Panc1 (cell line): ENCODE data around the gene ATF1. TPM values are rescaled to one million over a fixed set of nuclear protein-coding genes. Genes with fewer than 3 reads are reported as not detected.

ENCODE experiments used
- ATAC-seq: fragments of 200-7000 bp; cut with Tn5 transposase; 2 replicates; pipeline ENCODE4 v1.9.1; 2020; ENCODE audit warnings: mild to moderate bottlenecking, moderate library complexity
- BruUV-seq: library from RNA; stranded (reverse); fragments of 400-500 nt; replicated peaks from 2 replicates; lab custom pipeline; 2021; lab: Mats Ljungman, UMichigan
- CTCF ChIA-PET: fragments of 300-600 bp; sonication (Branson Sonifier 250); formaldehyde crosslinking; loops from one replicate; lab custom pipeline; 2022; ENCODE audit warnings: antibody characterized with exemption; lab: Charles Lee
- POLR2A ChIA-PET: fragments of 300-600 bp; sonication (Branson Sonifier 250); formaldehyde crosslinking; loops from one replicate; lab custom pipeline; 2022; ENCODE audit warnings: antibody characterized with exemption; lab: Charles Lee
- DNase-seq: peaks from one replicate; pipeline ENCODE4 v3.0.0-alpha.2; 2010; ENCODE audit warnings: low read depth, low spot score
- H3K27ac ChIP-seq: 2 replicates; pipeline ENCODE4 v1.5.1; 2011; ENCODE audit warnings: mild to moderate bottlenecking, low read length, inconsistent platforms
- H3K27me3 ChIP-seq: fragments of 200-500 bp; sonication (Bioruptor generic); 2 replicates; pipeline ENCODE4 v1.6.0; 2014; ENCODE audit warnings: low read length, inconsistent platforms; ENCODE audit not compliant: control insufficient read depth, insufficient read depth
- H3K36me3 ChIP-seq: fragments of 200-500 bp; sonication (Bioruptor generic); 2 replicates; pipeline ENCODE4 v1.5.1; 2014; ENCODE audit warnings: inconsistent platforms, mild to moderate bottlenecking, low read length, moderate library complexity; ENCODE audit not compliant: control insufficient read depth, insufficient read depth
- H3K4me1 ChIP-seq: 2 replicates; pipeline ENCODE4 v1.5.1; 2011; ENCODE audit warnings: inconsistent platforms, mild to moderate bottlenecking, low read length, moderate library complexity; ENCODE audit not compliant: control insufficient read depth, insufficient read depth
- H3K4me3 ChIP-seq, 2 experiments: 2 replicates each; pipeline ENCODE4 v1.5.1; 2011 to 2012; ENCODE audit warnings: low read depth in 2 of 2, low read length in 2 of 2, mild to moderate bottlenecking in 2 of 2, inconsistent platforms in 1 of 2, moderate library complexity in 1 of 2
- H3K9me3 ChIP-seq: fragments of 200-500 bp; sonication (Bioruptor generic); 2 replicates; pipeline ENCODE4 v1.5.1; 2014; ENCODE audit warnings: low read depth, mild to moderate bottlenecking, inconsistent platforms, low read length, moderate library complexity; ENCODE audit not compliant: control insufficient read depth, insufficient read depth
- POLR2AphosphoS5 ChIP-seq: IDR thresholded peaks from 2 replicates; pipeline ENCODE4 v1.6.1; 2012; ENCODE audit warnings: mild to moderate bottlenecking, low read depth, low read length, moderate library complexity
- REST ChIP-seq, 2 experiments: IDR thresholded peaks; 2 replicates each; pipeline ENCODE4 v1.6.1; 2011 to 2012; ENCODE audit warnings: low read depth in 2 of 2, control low read depth in 1 of 2, low read length in 1 of 2, mild to moderate bottlenecking in 1 of 2, moderate library complexity in 1 of 2; ENCODE audit not compliant: insufficient read depth in 1 of 2
- SIN3A ChIP-seq: IDR thresholded peaks from 2 replicates; pipeline ENCODE4 v1.6.1; 2012; ENCODE audit warnings: low read depth, mild to moderate bottlenecking, low read length, moderate library complexity, borderline replicate concordance; ENCODE audit not compliant: insufficient read depth
- TCF7L2 ChIP-seq: IDR thresholded peaks from 2 replicates; pipeline ENCODE4 v1.6.1; 2011; ENCODE audit warnings: mild to moderate bottlenecking, low read depth, low read length, inconsistent platforms
- in situ Hi-C: cut with HindIII; loops from 2 replicates; pipeline ENCODE4 v1.10.0; 2016; ENCODE audit warnings: low sequenced_read_pairs, low pct_unique_long_range_greater_than_20kb
- intact Hi-C: fragments of 100-400 bp; cut with micrococcal nuclease; formaldehyde crosslinking; loops from one replicate; pipeline ENCODE4 v1.10.0; 2022; ENCODE audit not compliant: unreplicated experiment
- total RNA-seq: library from RNA; stranded (reverse); gene quantifications from one replicate; pipeline ENCODE4 v1.2.1, GENCODE V29; 2021; ENCODE audit not compliant: unreplicated experiment
- TF ChIP-seq, protein P1 (sequence below): fragments of 450-650 bp; IDR thresholded peaks from 2 replicates; pipeline ENCODE4 v1.5.1; 2017; ENCODE audit warnings: mild to moderate bottlenecking

ATF1 gene
- total RNA-seq, 1 experiment from 2014 or later = 52.2 TPM

- BruUV-seq = no TSS peak
- no peak overlapping the region for H3K4me3 ChIP-seq
- no peaks in the 10 kb centered on the region for H3K9me3 ChIP-seq
- no peaks in the 10 kb centered on the region for H3K27me3 ChIP-seq
- intact Hi-C loops = no loop called here
- CTCF ChIA-PET = interaction anchor here (0.6 kb wide), 1 partner anchor 290 kb away, joined by 7 read pairs; no protein-coding TSS in a partner anchor
- POLR2A ChIA-PET = no interaction called here
- TF ChIP-seq POLR2AphosphoS5 (no peak), REST (IDR thresholded peaks at IDR 0.05; ENCODE audit: insufficient read depth in 1 of 2, low read depth in 2 of 2, low read length in 1 of 2) (no peak), TCF7L2 (no peak), SIN3A (no peak)
- TF ChIP-seq, protein P1, sequence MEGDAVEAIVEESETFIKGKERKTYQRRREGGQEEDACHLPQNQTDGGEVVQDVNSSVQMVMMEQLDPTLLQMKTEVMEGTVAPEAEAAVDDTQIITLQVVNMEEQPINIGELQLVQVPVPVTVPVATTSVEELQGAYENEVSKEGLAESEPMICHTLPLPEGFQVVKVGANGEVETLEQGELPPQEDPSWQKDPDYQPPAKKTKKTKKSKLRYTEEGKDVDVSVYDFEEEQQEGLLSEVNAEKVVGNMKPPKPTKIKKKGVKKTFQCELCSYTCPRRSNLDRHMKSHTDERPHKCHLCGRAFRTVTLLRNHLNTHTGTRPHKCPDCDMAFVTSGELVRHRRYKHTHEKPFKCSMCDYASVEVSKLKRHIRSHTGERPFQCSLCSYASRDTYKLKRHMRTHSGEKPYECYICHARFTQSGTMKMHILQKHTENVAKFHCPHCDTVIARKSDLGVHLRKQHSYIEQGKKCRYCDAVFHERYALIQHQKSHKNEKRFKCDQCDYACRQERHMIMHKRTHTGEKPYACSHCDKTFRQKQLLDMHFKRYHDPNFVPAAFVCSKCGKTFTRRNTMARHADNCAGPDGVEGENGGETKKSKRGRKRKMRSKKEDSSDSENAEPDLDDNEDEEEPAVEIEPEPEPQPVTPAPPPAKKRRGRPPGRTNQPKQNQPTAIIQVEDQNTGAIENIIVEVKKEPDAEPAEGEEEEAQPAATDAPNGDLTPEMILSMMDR = no peak
- in situ Hi-C loops = no loop called here
- 0 out of 2 replicates have a peak, but pooled peaks cover 5% of the 10 kb centered on the region for H3K36me3 ChIP-seq
- ATAC-seq = no peak
- no peak for DNase-seq
- H3K27ac ChIP-seq = no peak overlapping the region
- H3K4me1 ChIP-seq = no peaks in the 10 kb centered on the region
Observed at GRCh38 chr12:50749459-50749882, 14.4 kb upstream of the ATF1 start.

GRCh38 chr12:50750366-50750765 is 13.5 kb upstream of the ATF1 start:
- CTCF ChIA-PET = no interaction called here
- no peak for DNase-seq
- TF ChIP-seq REST (IDR thresholded peaks at IDR 0.05; ENCODE audit: insufficient read depth in 1 of 2, low read depth in 2 of 2, low read length in 1 of 2) (no peak), SIN3A (no peak), POLR2AphosphoS5 (no peak), TCF7L2 (no peak)
- TF ChIP-seq, protein P1 = no peak

More at GRCh38 chr12:50750366-50750765, 13.5 kb upstream of the ATF1 start:
- H3K36me3 ChIP-seq = 0 out of 2 replicates have a peak, but pooled peaks cover 3% of the 10 kb centered on the region
- H3K9me3 ChIP-seq = no peaks in the 10 kb centered on the region
- no peak overlapping the region for H3K4me3 ChIP-seq
- POLR2A ChIA-PET = no interaction called here
- H3K27me3 ChIP-seq = no peaks in the 10 kb centered on the region
- in situ Hi-C loops (no loop called here), intact Hi-C loops (no loop called here)
- ATAC-seq = no peak
- no peak overlapping the region for H3K27ac ChIP-seq
- H3K4me1 ChIP-seq = no peaks in the 10 kb centered on the region
- no TSS peak for BruUV-seq
